CD8-positive, alpha-beta memory T cell (primary cell): Measurements from ENCODE around the gene KAT8. TPM values are rescaled to one million over a fixed set of nuclear protein-coding genes. Genes with fewer than 3 reads are reported as not detected.

ENCODE experiments used
- CTCF ChIA-PET: fragments of 350-600 bp; sonication (Branson Sonifier 250); formaldehyde crosslinking; loops from one replicate; lab custom pipeline; 2021; ENCODE audit warnings: antibody characterized with exemption; lab: Charles Lee
- POLR2A ChIA-PET: fragments of 350-600 bp; sonication (Branson Sonifier 250); formaldehyde crosslinking; loops from one replicate; lab custom pipeline; 2021; ENCODE audit warnings: antibody characterized with exemption; lab: Charles Lee
- DNase-seq, 5 donors: peaks; one replicate each; pipeline versions ENCODE4 v3.0.0 to v3.0.0-alpha.2; 2020 to 2022; ENCODE audit warnings: mixed read lengths in 1 of 5
- H3K27ac ChIP-seq: one replicate; pipeline ENCODE4 v1.7.0; 2013; ENCODE audit warnings: low read depth, mild to moderate bottlenecking, low read length, moderate library complexity
- H3K27me3 ChIP-seq: 2 replicates; pipeline ENCODE4 v1.7.0; 2013; ENCODE audit warnings: low read length, mild to moderate bottlenecking; ENCODE audit not compliant: insufficient read depth, poor library complexity, severe bottlenecking
- H3K36me3 ChIP-seq: 2 replicates; pipeline ENCODE4 v1.7.0; 2013; ENCODE audit warnings: mild to moderate bottlenecking, low read length, moderate library complexity; ENCODE audit not compliant: insufficient read depth
- H3K4me1 ChIP-seq: 2 replicates; pipeline ENCODE4 v1.7.0; 2013; ENCODE audit warnings: mild to moderate bottlenecking, low read length, moderate library complexity; ENCODE audit not compliant: insufficient read depth
- H3K4me3 ChIP-seq: 2 replicates; pipeline ENCODE4 v1.7.0; 2013; ENCODE audit warnings: mild to moderate bottlenecking, low read length
- H3K9me3 ChIP-seq: 2 replicates; pipeline ENCODE4 v1.7.0; 2013; ENCODE audit warnings: mild to moderate bottlenecking, low read length
- H3K27ac Mint-ChIP-seq, 8 donors: one replicate each; pipeline ENCODE4 v1.8.0; 2020 to 2021; ENCODE audit warnings: mixed read lengths in 8 of 8, mild to moderate bottlenecking in 6 of 8, inconsistent platforms in 3 of 8, moderate library complexity in 3 of 8
- H3K27me3 Mint-ChIP-seq, 2 donors: one replicate each; pipeline ENCODE4 v1.8.0; 2020 to 2021; ENCODE audit warnings: mixed read lengths in 2 of 2, mild to moderate bottlenecking in 1 of 2, moderate library complexity in 1 of 2
- H3K36me3 Mint-ChIP-seq, 3 donors: one replicate each; pipeline ENCODE4 v1.8.0; 2020 to 2021; ENCODE audit warnings: mixed read lengths in 3 of 3, inconsistent platforms in 1 of 3, mild to moderate bottlenecking in 1 of 3
- H3K4me1 Mint-ChIP-seq, 3 donors: one replicate each; pipeline ENCODE4 v1.8.0; 2020 to 2021; ENCODE audit warnings: mixed read lengths in 3 of 3, inconsistent platforms in 1 of 3, mild to moderate bottlenecking in 1 of 3
- H3K4me3 Mint-ChIP-seq, 7 donors: one replicate each; pipeline ENCODE4 v1.8.0; 2020 to 2021; ENCODE audit warnings: mixed read lengths in 7 of 7, mild to moderate bottlenecking in 6 of 7, moderate library complexity in 4 of 7, inconsistent platforms in 2 of 7
- H3K9me3 Mint-ChIP-seq, 5 donors: one replicate each; pipeline ENCODE4 v1.8.0; 2020 to 2022; ENCODE audit warnings: mixed read lengths in 5 of 5, mild to moderate bottlenecking in 3 of 5, moderate library complexity in 2 of 5, inconsistent platforms in 1 of 5
- polyA plus RNA-seq: library from polyadenylated mRNA; unstranded; fragments of 300-500 nt; fragmentation: Illumina TruSeq; gene quantifications from one replicate; pipeline ENCODE4 v1.2.3, GENCODE V29; 2021
- total RNA-seq, 2 experiments: library from RNA; stranded (reverse); gene quantifications; one replicate each; pipeline ENCODE4 v1.2.3, GENCODE V29; 2021

Gene KAT8
- total and polyA plus RNA-seq, 3 experiments from 2014 or later, result 56.1 to 67.3 (median 58.6) TPM

DNA sequence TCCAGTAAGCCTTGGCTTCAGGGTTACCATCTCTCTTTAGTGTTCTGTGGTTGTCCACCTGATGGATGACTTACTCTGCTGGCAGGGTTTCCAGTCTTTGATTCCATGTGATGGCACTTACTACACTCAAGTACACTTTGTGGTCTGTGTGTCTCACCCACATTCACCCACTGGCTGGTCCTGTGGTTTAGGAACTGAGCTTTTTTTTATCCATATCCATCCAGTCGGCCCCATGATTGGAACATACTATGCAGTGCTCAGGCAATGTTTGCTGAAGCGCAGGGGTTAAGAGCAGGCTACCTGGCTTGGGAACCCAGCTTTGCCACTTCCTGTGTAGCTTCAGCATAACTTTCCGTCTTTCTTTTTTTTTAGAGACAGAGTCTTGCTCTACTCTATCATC lies 59.7 kb downstream of the KAT8 start:
- peaks cover 0 to 19% (median 6%) of the 10 kb centered on the region in 3 donors for H3K36me3 Mint-ChIP-seq
- H3K4me3 Mint-ChIP-seq, result peak overlapping the region; percentile 71 to 88 (median 81)
- Histone ChIP-seq H3K4me3 (peak overlapping the region; percentile 51), H3K27ac (no peak overlapping the region), H3K9me3 (no peaks in the 10 kb centered on the region), H3K36me3 (peaks cover 5% of the 10 kb centered on the region), H3K4me1 (peaks cover 38% of the 10 kb centered on the region), H3K27me3 (no peaks in the 10 kb centered on the region)
- peak overlapping the region; percentile 52 to 90 (median 84) for H3K27ac Mint-ChIP-seq
- ChIA-PET POLR2A (interaction anchor here (0.6 to 4.8 kb wide), 7 partner anchors 19 to 938 kb away, joined by 3 to 72 read pairs (median 3); partner anchors contain the start of genes KAT8 and PYCARD), CTCF (interaction anchor here (0.9 to 5.6 kb wide), 6 partner anchors 10 to 692 kb away, joined by 3 to 44 read pairs (median 4); no protein-coding TSS in a partner anchor)
- peaks cover 0 to 8% of the 10 kb centered on the region in 2 donors for H3K27me3 Mint-ChIP-seq
- H3K9me3 Mint-ChIP-seq, result peaks cover 0 to 3% (median 0%) of the 10 kb centered on the region in 5 donors
- peak; percentile 29 to 70 (median 55) for DNase-seq
- H3K4me1 Mint-ChIP-seq, result peaks cover 28 to 44% (median 31%) of the 10 kb centered on the region in 3 donors

DNA sequence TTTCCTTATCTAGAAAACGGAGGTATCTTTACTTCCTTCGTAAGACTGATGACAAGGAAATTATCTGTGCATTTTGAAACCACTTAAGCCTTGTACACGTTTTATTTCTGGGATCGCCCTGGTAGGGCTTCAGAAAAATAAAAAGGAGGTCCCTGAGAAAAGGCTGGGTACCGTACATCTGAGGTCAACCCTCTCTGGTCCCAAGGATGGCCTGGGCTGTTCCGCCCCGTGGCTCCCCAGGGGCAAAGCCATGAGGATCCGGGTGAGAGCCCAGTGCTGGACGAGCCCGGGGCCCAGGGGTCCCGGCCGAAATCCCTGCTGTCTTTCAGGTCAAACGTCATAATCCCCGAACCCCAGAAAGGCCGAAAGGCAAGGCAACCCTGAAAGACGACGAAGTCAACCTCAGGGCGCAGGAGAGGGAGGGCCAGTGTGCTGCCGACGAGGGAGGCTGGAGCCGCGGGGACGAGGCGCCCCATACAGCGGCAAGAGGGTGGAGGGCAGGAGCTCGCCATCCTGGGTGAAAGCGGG lies 61.8 kb downstream of the KAT8 start:
- H3K4me1 Mint-ChIP-seq, result peaks cover 48 to 65% (median 53%) of the 10 kb centered on the region in 3 donors
- H3K9me3 Mint-ChIP-seq, result peaks cover 0 to 3% (median 0%) of the 10 kb centered on the region in 5 donors
- CTCF ChIA-PET, result interaction anchor here (1.1 to 5.6 kb wide), 5 partner anchors 14 to 83 kb away, joined by 3 to 44 read pairs (median 4); no protein-coding TSS in a partner anchor
- Histone ChIP-seq H3K27ac (peak overlapping the region; percentile 96), H3K4me3 (peak overlapping the region; percentile 85), H3K4me1 (peaks cover 58% of the 10 kb centered on the region), H3K9me3 (no peaks in the 10 kb centered on the region), H3K27me3 (no peaks in the 10 kb centered on the region), H3K36me3 (peaks cover 25% of the 10 kb centered on the region)
- H3K27ac Mint-ChIP-seq, result peak overlapping the region; percentile 69 to 100 (median 96)
- POLR2A ChIA-PET, result interaction anchor here (0.6 to 4.8 kb wide), 14 partner anchors 10 to 304 kb away, joined by 3 to 72 read pairs (median 6); partner anchors contain the start of genes ARMC5, KAT8, PYCARD and PYDC1
- peaks cover 0 to 8% of the 10 kb centered on the region in 2 donors for H3K27me3 Mint-ChIP-seq
- peaks cover 7 to 40% (median 13%) of the 10 kb centered on the region in 3 donors for H3K36me3 Mint-ChIP-seq
- DNase-seq, result no peak
- peak overlapping the region; percentile 90 to 100 (median 97) for H3K4me3 Mint-ChIP-seq

- Histone ChIP-seq H3K4me1 (peaks cover 62% of the 10 kb centered on the region), H3K4me3 (peak within 1 kb of the TSS; percentile 85), H3K27ac (peak within 1 kb of the TSS; percentile 96), H3K9me3 (no peaks in the 10 kb centered on the region), H3K36me3 (peaks cover 27% of the 10 kb centered on the region), H3K27me3 (no peaks in the 10 kb centered on the region)
- POLR2A ChIA-PET, result interaction anchor here (0.6 to 4.8 kb wide), 18 partner anchors 10 to 694 kb away, joined by 3 to 72 read pairs (median 6); partner anchors contain the start of genes ARMC5, BCKDK, KAT8 and PYCARD
- peak within 1 kb of the TSS; percentile 90 to 100 (median 97) for H3K4me3 Mint-ChIP-seq
- H3K9me3 Mint-ChIP-seq, result peaks cover 0 to 3% (median 0%) of the 10 kb centered on the region in 5 donors
- peaks cover 7 to 44% (median 15%) of the 10 kb centered on the region in 3 donors for H3K36me3 Mint-ChIP-seq
- CTCF ChIA-PET, result interaction anchor here (1.1 to 5.6 kb wide), 6 partner anchors 14 to 689 kb away, joined by 3 to 44 read pairs (median 4); no protein-coding TSS in a partner anchor
- H3K27me3 Mint-ChIP-seq, result peaks cover 0 to 8% of the 10 kb centered on the region in 2 donors
- peak within 1 kb of the TSS; percentile 94 to 100 (median 96) for H3K27ac Mint-ChIP-seq
- H3K4me1 Mint-ChIP-seq, result peaks cover 53 to 70% (median 57%) of the 10 kb centered on the region in 3 donors
- peak; percentile 86 to 95 (median 92) for DNase-seq
Observed at GRCh38 chr16:31179747-31180459, 62.4 kb downstream of the KAT8 start, which contains the start of gene FUS. Gene FUS, plus strand, starts transcription at chr16:31180139. Its CDS starts 76 bp downstream, at chr16:31180215.

Other genes starting within 250 kb of the KAT8 start
- 10 to 100 TPM; 31.7 to 35.0 TPM for gene BCL7C, start 223.6 kb upstream of the KAT8 start, total RNA-seq
- 52.3 TPM for gene BCL7C, start 223.6 kb upstream of the KAT8 start, polyA plus RNA-seq
- under 1 TPM in 1 of 2 experiments, not detected in 1; 0.33 TPM for gene CTF1, start 221.1 kb upstream of the KAT8 start, total RNA-seq
- not detected for gene CTF1, start 221.1 kb upstream of the KAT8 start, polyA plus RNA-seq
- 10 to 100 TPM; 28.7 to 29.2 TPM for gene FBXL19, start 194.1 kb upstream of the KAT8 start, total RNA-seq
- gene FBXL19, start 194.1 kb upstream of the KAT8 start, polyA plus RNA-seq, result 0.25 TPM
- gene ORAI3, start 168.6 kb upstream of the KAT8 start, total RNA-seq, result 1 to 10 TPM; 8.5 to 8.8 TPM
- gene ORAI3, start 168.6 kb upstream of the KAT8 start, polyA plus RNA-seq, result 25.8 TPM
- 10 to 100 TPM; 24.7 to 28.8 TPM for gene SETD1A, start 159.9 kb upstream of the KAT8 start, total RNA-seq
- 2.6 TPM for gene SETD1A, start 159.9 kb upstream of the KAT8 start, polyA plus RNA-seq
- 1 to 10 TPM; 1.6 to 2.1 TPM for gene HSD3B7, start 132.5 kb upstream of the KAT8 start, total RNA-seq
- not detected for gene HSD3B7, start 132.5 kb upstream of the KAT8 start, polyA plus RNA-seq
- under 1 TPM; 0.40 to 0.79 TPM for gene STX1B, start 107.0 kb upstream of the KAT8 start, total RNA-seq
- 0.03 TPM for gene STX1B, start 107.0 kb upstream of the KAT8 start, polyA plus RNA-seq
- 10 to 100 TPM; 53.0 to 55.0 TPM for gene STX4, start 84.1 kb upstream of the KAT8 start, total RNA-seq
- 34.5 TPM for gene STX4, start 84.1 kb upstream of the KAT8 start, polyA plus RNA-seq
- 10 to 100 TPM; 15.9 to 20.5 TPM for gene ZNF668, start 43.4 kb upstream of the KAT8 start, total RNA-seq
- gene ZNF668, start 43.4 kb upstream of the KAT8 start, polyA plus RNA-seq, result 8.7 TPM
- gene ZNF646, start 43.2 kb upstream of the KAT8 start, total RNA-seq, result 10 to 100 TPM; 23.4 to 25.9 TPM
- gene ZNF646, start 43.2 kb upstream of the KAT8 start, polyA plus RNA-seq, result 9.3 TPM
- gene PRSS53, start 28.7 kb upstream of the KAT8 start, total RNA-seq, result 1 to 10 TPM; 3.3 to 4.6 TPM
- gene PRSS53, start 28.7 kb upstream of the KAT8 start, polyA plus RNA-seq, result 0.59 TPM
- 10 to 100 TPM; 66.0 to 74.3 TPM for gene VKORC1, start 22.9 kb upstream of the KAT8 start, total RNA-seq
- 124 TPM for gene VKORC1, start 22.9 kb upstream of the KAT8 start, polyA plus RNA-seq
- 10 to 100 TPM; 40.0 to 42.5 TPM for gene BCKDK, start 9.3 kb upstream of the KAT8 start, total RNA-seq
- gene BCKDK, start 9.3 kb upstream of the KAT8 start, polyA plus RNA-seq, result 29.4 TPM
- not detected for gene PRSS8, start 18.1 kb downstream of the KAT8 start, total RNA-seq
- gene PRSS8, start 18.1 kb downstream of the KAT8 start, polyA plus RNA-seq, result not detected
- gene PRSS36, start 32.4 kb downstream of the KAT8 start, total RNA-seq, result under 1 TPM; 0.44 to 0.61 TPM
- 3.1 TPM for gene PRSS36, start 32.4 kb downstream of the KAT8 start, polyA plus RNA-seq
- gene FUS, start 62.5 kb downstream of the KAT8 start, total RNA-seq, result 100 to 1,000 TPM; 621 to 671 TPM
- 163 TPM for gene FUS, start 62.5 kb downstream of the KAT8 start, polyA plus RNA-seq
- gene PYCARD, start 85.1 kb downstream of the KAT8 start, total RNA-seq, result 1 to 10 TPM; 4.5 to 5.9 TPM
- 77.8 TPM for gene PYCARD, start 85.1 kb downstream of the KAT8 start, polyA plus RNA-seq
- gene TRIM72, start 96.5 kb downstream of the KAT8 start, total RNA-seq, result not detected
- gene TRIM72, start 96.5 kb downstream of the KAT8 start, polyA plus RNA-seq, result not detected
- not detected for gene PYDC1, start 99.5 kb downstream of the KAT8 start, total RNA-seq
- gene PYDC1, start 99.5 kb downstream of the KAT8 start, polyA plus RNA-seq, result not detected
- 1 to 10 TPM; 1.7 to 1.8 TPM for gene ITGAM, start 142.3 kb downstream of the KAT8 start, total RNA-seq
- gene ITGAM, start 142.3 kb downstream of the KAT8 start, polyA plus RNA-seq, result 23.3 TPM
- 1 to 10 TPM; 2.1 to 2.7 TPM for gene ITGAX, start 237.5 kb downstream of the KAT8 start, total RNA-seq
- gene ITGAX, start 237.5 kb downstream of the KAT8 start, polyA plus RNA-seq, result 0.46 TPM